Measurements from ENCODE around the gene DNMBP.

DNA sequence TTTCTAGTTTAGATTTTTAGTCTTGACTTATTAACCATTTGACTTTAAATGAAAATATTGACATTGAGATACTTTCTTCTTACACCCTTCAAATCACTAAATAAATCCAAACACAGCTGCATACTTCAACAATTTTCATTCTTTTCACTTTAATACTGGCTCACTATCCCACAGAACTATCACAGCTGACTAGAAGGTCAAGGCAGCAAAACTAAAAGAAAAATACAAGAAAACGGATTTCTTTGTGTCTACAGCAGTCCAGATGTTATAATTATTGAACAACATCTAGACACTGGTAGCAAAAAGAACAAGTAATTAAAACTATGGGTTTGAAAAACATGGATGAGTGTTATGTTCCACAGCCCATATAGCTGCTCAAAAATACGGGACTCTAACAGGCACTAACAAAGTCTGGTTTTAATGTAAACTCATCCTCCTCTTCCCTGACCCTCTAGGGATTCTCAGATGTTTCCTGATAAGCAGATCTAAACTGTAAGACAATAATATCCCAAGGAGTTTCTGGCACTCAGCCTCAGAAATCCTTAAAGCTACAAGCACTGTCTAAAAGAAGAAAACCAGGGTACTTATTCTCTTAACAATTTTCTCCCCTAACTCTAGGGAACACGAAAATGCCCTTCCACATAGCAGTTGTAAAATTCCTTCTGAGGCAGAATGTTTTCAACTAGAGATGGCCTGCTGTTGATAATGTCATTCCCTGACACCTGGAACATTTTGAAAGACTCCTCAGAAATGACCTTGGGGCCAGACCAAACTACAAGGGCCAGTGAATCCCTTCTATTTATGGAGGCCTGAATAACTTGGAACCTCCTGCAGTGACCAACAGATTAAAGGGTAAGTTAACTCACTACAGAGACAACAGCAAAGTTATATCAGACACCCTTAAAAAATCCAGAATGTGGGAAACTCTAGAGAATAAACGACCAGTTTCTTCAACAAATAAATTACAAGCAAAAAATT lies 12.8 kb downstream of the DNMBP start:
- TF ChIP-seq, protein P1, sequence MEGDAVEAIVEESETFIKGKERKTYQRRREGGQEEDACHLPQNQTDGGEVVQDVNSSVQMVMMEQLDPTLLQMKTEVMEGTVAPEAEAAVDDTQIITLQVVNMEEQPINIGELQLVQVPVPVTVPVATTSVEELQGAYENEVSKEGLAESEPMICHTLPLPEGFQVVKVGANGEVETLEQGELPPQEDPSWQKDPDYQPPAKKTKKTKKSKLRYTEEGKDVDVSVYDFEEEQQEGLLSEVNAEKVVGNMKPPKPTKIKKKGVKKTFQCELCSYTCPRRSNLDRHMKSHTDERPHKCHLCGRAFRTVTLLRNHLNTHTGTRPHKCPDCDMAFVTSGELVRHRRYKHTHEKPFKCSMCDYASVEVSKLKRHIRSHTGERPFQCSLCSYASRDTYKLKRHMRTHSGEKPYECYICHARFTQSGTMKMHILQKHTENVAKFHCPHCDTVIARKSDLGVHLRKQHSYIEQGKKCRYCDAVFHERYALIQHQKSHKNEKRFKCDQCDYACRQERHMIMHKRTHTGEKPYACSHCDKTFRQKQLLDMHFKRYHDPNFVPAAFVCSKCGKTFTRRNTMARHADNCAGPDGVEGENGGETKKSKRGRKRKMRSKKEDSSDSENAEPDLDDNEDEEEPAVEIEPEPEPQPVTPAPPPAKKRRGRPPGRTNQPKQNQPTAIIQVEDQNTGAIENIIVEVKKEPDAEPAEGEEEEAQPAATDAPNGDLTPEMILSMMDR (IDR thresholded peaks at IDR 0.05), result no peak
- no peak for TF ChIP-seq EZH2 (IDR thresholded peaks at IDR 0.05)

Data from neural progenitor cell (in vitro differentiated cells).